PC-9 (cell line): ENCODE results near the gene CCDC85B. TPM values are rescaled to one million over a fixed set of nuclear protein-coding genes. Genes with fewer than 3 reads are reported as not detected.

Source experiments
- BruUV-seq: library from RNA; stranded (reverse); fragments of 400-500 nt; replicated peaks from 2 replicates; lab custom pipeline; 2021; lab: Mats Ljungman, UMichigan
- CTCF ChIA-PET: fragments of 300-600 bp; sonication (Branson Sonifier 250); formaldehyde crosslinking; loops from one replicate; lab custom pipeline; 2022; ENCODE audit warnings: antibody characterized with exemption; lab: Charles Lee
- POLR2A ChIA-PET: fragments of 300-600 bp; sonication (Branson Sonifier 250); formaldehyde crosslinking; loops from one replicate; lab custom pipeline; 2022; ENCODE audit warnings: antibody characterized with exemption; ENCODE audit not compliant: unreplicated experiment; lab: Charles Lee
- DNase-seq, 2 experiments: peaks; one replicate each; pipeline versions ENCODE4 v3.0.0 to v3.0.0-alpha.2; 2015 to 2022; ENCODE audit warnings: mixed read lengths in 1 of 2
- H2AFZ ChIP-seq: fragments of 200-600 bp; sonication (generic); 2 replicates; pipeline ENCODE4 v1.8.1; 2017; ENCODE audit warnings: antibody characterized with exemption
- H3F3A ChIP-seq: fragments of 200-600 bp; sonication (generic); 2 replicates; pipeline ENCODE4 v1.8.1; 2017; ENCODE audit warnings: antibody characterized with exemption, mild to moderate bottlenecking, low read depth; ENCODE audit not compliant: insufficient read depth
- H3K27ac ChIP-seq: fragments of 200-600 bp; sonication (generic); 2 replicates; pipeline ENCODE4 v1.6.1; 2016; ENCODE audit warnings: mixed run types
- H3K27me3 ChIP-seq: fragments of 200-600 bp; sonication (generic); 2 replicates; pipeline ENCODE4 v1.6.1; 2016; ENCODE audit warnings: low read depth, mixed run types; ENCODE audit not compliant: insufficient read depth
- H3K36me3 ChIP-seq: fragments of 200-600 bp; sonication (generic); 2 replicates; pipeline ENCODE4 v1.6.1; 2016; ENCODE audit warnings: low read depth, mixed run types
- H3K4me1 ChIP-seq: fragments of 200-600 bp; sonication (generic); replicated peaks from 2 replicates; pipeline ENCODE4 v1.6.1; 2016; ENCODE audit warnings: mixed run types; ENCODE audit not compliant: insufficient read depth
- H3K4me2 ChIP-seq: fragments of 200-600 bp; sonication (generic); 2 replicates; pipeline ENCODE4 v1.6.1; 2017; ENCODE audit warnings: mixed run types
- H3K4me3 ChIP-seq: fragments of 200-600 bp; sonication (generic); 2 replicates; pipeline ENCODE4 v1.6.1; 2016; ENCODE audit warnings: mixed run types
- H3K79me2 ChIP-seq: fragments of 200-600 bp; sonication (generic); 2 replicates; pipeline ENCODE4 v1.6.1; 2017; ENCODE audit warnings: low read depth, mixed run types
- H3K9me2 ChIP-seq: fragments of 200-600 bp; sonication (generic); 2 replicates; pipeline ENCODE4 v1.8.1; 2017; ENCODE audit warnings: mild to moderate bottlenecking; ENCODE audit not compliant: insufficient read depth
- H3K9me3 ChIP-seq: fragments of 200-600 bp; sonication (generic); 2 replicates; pipeline ENCODE4 v1.8.1; 2016; ENCODE audit warnings: low read depth; ENCODE audit not compliant: insufficient read depth
- H4K20me1 ChIP-seq: fragments of 200-600 bp; sonication (generic); 2 replicates; pipeline ENCODE4 v1.8.1; 2017; ENCODE audit not compliant: insufficient read depth
- EZH2 ChIP-seq: fragments of 200-600 bp; sonication (generic); IDR thresholded peaks from 2 replicates; pipeline ENCODE4 v1.8.0; 2017; ENCODE audit warnings: antibody characterized with exemption, low read depth
- intact Hi-C: fragments of 100-400 bp; cut with micrococcal nuclease; formaldehyde crosslinking; loops from one replicate; pipeline ENCODE4 v1.10.0; 2022; ENCODE audit not compliant: unreplicated experiment
- total RNA-seq: library from RNA; stranded (reverse); gene quantifications from 2 replicates; pipeline ENCODE4 v1.2.3, GENCODE V29; 2021
- TF ChIP-seq, protein P1 (sequence below): fragments of 200-600 bp; sonication (generic); conservative IDR thresholded peaks from 2 replicates; pipeline ENCODE4 v1.6.1; 2017; ENCODE audit warnings: mixed run types, antibody characterized with exemption, mild to moderate bottlenecking, moderate library complexity

CCDC85B gene
- total RNA-seq, 1 experiment from 2014 or later = 45.0 TPM

DNA sequence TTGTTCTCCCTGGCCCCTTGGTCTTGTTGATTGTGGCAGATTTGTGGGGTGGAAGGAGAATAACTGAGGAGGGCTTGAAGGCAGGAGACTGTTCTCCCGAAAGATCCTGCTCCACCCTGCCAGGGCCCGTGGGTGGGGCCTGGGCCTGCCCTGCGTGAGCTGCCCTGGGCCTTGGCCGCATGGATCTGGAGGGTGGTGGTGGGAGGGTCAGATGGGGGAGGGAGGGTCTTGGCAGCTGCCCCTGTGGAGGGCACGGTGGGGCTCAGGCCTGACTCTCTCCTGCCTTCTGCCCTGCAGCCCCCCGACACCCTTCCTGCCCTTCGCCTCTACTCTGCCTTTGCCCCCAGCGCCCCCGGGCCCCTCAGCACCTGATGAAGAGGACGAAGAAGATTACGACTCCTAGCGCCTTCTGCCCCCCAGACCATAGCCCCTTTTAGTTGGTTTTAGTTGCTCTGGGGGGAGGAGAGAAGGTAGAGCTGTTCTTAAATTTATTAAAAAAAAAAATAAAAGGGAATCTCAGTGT lies 30.6 kb downstream of the CCDC85B start:
- H3K27me3 ChIP-seq = no peaks in the 10 kb centered on the region
- H3K4me3 ChIP-seq = no peak overlapping the region
- H3K9me3 ChIP-seq = no peaks in the 10 kb centered on the region
- H3F3A ChIP-seq = peaks cover 38% of the 10 kb centered on the region; the same call in 1 of the 2 replicates
- H3K4me2 ChIP-seq = peak overlapping the region; percentile 94
- no peaks in the 10 kb centered on the region for H3K9me2 ChIP-seq
- peaks cover 32% of the 10 kb centered on the region for H3K4me1 ChIP-seq
- ChIA-PET CTCF (no interaction called here), POLR2A (interaction anchor here (0.7 kb wide), 1 partner anchor 20 kb away, joined by 3 read pairs; no protein-coding TSS in a partner anchor)
- H2AFZ ChIP-seq = no peak overlapping the region
- BruUV-seq = no TSS peak
- no peaks in the 10 kb centered on the region for H4K20me1 ChIP-seq
- no peak for TF ChIP-seq EZH2
- TF ChIP-seq, protein P1, sequence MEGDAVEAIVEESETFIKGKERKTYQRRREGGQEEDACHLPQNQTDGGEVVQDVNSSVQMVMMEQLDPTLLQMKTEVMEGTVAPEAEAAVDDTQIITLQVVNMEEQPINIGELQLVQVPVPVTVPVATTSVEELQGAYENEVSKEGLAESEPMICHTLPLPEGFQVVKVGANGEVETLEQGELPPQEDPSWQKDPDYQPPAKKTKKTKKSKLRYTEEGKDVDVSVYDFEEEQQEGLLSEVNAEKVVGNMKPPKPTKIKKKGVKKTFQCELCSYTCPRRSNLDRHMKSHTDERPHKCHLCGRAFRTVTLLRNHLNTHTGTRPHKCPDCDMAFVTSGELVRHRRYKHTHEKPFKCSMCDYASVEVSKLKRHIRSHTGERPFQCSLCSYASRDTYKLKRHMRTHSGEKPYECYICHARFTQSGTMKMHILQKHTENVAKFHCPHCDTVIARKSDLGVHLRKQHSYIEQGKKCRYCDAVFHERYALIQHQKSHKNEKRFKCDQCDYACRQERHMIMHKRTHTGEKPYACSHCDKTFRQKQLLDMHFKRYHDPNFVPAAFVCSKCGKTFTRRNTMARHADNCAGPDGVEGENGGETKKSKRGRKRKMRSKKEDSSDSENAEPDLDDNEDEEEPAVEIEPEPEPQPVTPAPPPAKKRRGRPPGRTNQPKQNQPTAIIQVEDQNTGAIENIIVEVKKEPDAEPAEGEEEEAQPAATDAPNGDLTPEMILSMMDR = no peak
- peaks cover 40% of the 10 kb centered on the region for H3K79me2 ChIP-seq
- H3K27ac ChIP-seq = no peak overlapping the region
- H3K36me3 ChIP-seq = peaks cover 6% of the 10 kb centered on the region; the same call in 1 of the 2 replicates
- no peak for DNase-seq
- intact Hi-C loops = no loop called here

DNA sequence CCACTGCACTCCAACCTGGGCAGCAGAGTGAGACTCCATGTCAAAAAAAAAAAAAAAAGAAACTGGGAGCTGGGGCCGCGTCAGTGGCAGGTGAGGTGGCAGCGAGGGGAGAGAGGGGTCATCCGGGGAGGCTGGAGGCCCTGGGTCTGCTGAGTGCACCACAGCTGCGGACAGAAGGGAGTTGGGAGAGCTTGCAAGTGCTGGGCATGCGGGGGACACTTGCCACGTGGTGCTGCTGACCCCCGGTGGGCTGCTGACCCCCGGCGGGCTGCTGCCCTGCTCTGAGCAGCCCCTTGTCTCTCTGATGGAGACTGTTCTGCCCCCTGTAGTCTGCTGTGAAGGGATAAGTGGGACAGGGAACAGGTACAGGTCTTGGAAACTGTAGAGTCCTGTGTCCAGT lies 31.4 kb downstream of the CCDC85B start:
- H3K79me2 ChIP-seq = peaks cover 32% of the 10 kb centered on the region
- no peak overlapping the region for H3K4me2 ChIP-seq
- no peaks in the 10 kb centered on the region for H4K20me1 ChIP-seq
- H3K4me1 ChIP-seq = peaks cover 24% of the 10 kb centered on the region
- POLR2A ChIA-PET = interaction anchor here (0.6 kb wide), 1 partner anchor 50 kb away, joined by 3 read pairs; no protein-coding TSS in a partner anchor
- H3K27me3 ChIP-seq = no peaks in the 10 kb centered on the region
- no peak for DNase-seq
- H3K36me3 ChIP-seq = peaks cover 6% of the 10 kb centered on the region; the same call in 1 of the 2 replicates
- BruUV-seq = no TSS peak
- no peaks in the 10 kb centered on the region for H3K9me3 ChIP-seq
- TF ChIP-seq EZH2 = no peak
- TF ChIP-seq, protein P1 = no peak
- no peak overlapping the region for H2AFZ ChIP-seq
- no peaks in the 10 kb centered on the region for H3K9me2 ChIP-seq
- intact Hi-C loops = no loop called here
- CTCF ChIA-PET = interaction anchor here (0.5 kb wide), 1 partner anchor 18 kb away, joined by 9 read pairs; no protein-coding TSS in a partner anchor
- H3K27ac ChIP-seq = no peak overlapping the region
- H3K4me3 ChIP-seq = no peak overlapping the region
- peaks cover 30% of the 10 kb centered on the region; the same call in 1 of the 2 replicates for H3F3A ChIP-seq

DNA sequence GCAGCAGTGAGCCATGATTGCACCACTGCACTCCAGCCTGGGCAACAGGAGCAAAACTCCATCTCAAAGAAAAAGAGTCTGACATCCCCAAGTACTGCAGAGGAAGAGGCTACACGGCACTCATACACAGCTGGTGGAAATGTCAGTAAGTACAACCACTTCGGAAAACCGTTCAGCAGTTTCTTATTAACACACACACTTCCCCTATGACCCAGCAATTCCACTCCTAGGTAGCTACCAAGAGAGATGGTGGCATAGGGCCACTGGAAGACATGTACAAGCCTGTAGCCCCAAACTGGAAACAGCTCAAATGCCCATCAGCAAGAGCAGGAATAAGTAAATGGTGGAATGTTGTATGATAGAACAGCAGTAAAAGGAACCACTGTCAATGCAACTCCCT lies 32.1 kb downstream of the CCDC85B start:
- TF ChIP-seq, protein P1 = no peak
- no peak for TF ChIP-seq EZH2
- ChIA-PET CTCF (no interaction called here), POLR2A (no interaction called here)
- H3K4me1 ChIP-seq = peaks cover 17% of the 10 kb centered on the region
- H3K27ac ChIP-seq = no peak overlapping the region
- no peak overlapping the region for H3K4me3 ChIP-seq
- H3K27me3 ChIP-seq = no peaks in the 10 kb centered on the region
- H3K36me3 ChIP-seq = peaks cover 6% of the 10 kb centered on the region; the same call in 1 of the 2 replicates
- intact Hi-C loops = no loop called here
- DNase-seq = no peak
- no peak overlapping the region for H2AFZ ChIP-seq
- no peak overlapping the region for H3K4me2 ChIP-seq
- H3K79me2 ChIP-seq = peaks cover 25% of the 10 kb centered on the region
- H4K20me1 ChIP-seq = no peaks in the 10 kb centered on the region
- H3F3A ChIP-seq = peaks cover 24% of the 10 kb centered on the region; the same call in 1 of the 2 replicates
- no peaks in the 10 kb centered on the region for H3K9me3 ChIP-seq
- no peaks in the 10 kb centered on the region for H3K9me2 ChIP-seq
- no TSS peak for BruUV-seq
